Lower leg skin (tissue), 4 donors: ENCODE results near the gene EPYC. TPM values are rescaled to one million over a fixed set of nuclear protein-coding genes. Genes with fewer than 3 reads are reported as not detected.

Experiments used
- DNase-seq, 2 donors: peaks; one replicate each; pipeline ENCODE4 v3.0.0-alpha.2; 2019; ENCODE audit warnings: low spot score in 2 of 2
- H3K4me3 ChIP-seq: fragments of 200-600 bp; sonication (generic); 2 replicates; pipeline ENCODE4 v1.5.1; 2017; ENCODE audit warnings: mild to moderate bottlenecking, low read depth; ENCODE audit not compliant: poor library complexity, severe bottlenecking
- POLR2A ChIP-seq, 2 donors: fragments of 450-650 bp; IDR thresholded peaks; one replicate each; pipeline ENCODE4 v1.6.1; 2016 to 2017; ENCODE audit warnings: antibody characterized with exemption in 2 of 2, mild to moderate bottlenecking in 1 of 2, moderate library complexity in 1 of 2
- WGBS, 2 donors: methylation state at CpG; one replicate each; pipeline ENCODE4 v1.1.5; 2018; 5-methylcytosine and 5-hydroxymethylcytosine counted together
- intact Hi-C: fragments of 100-400 bp; cut with DNase I; formaldehyde crosslinking; loops from one replicate; pipeline ENCODE4 v1.15.0; 2023; ENCODE audit warnings: low total_unique reads
- total RNA-seq, 4 donors: library from RNA; depleted of rRNA; stranded (reverse); fragments of >200 nt; gene quantifications; one replicate each; pipeline ENCODE4 v1.1.0, GENCODE V29; 2016
- TF ChIP-seq, protein P1 (sequence below), 3 donors: fragments of 450-650 bp; IDR thresholded peaks; one replicate each; pipeline ENCODE4 v1.5.1; 2016; ENCODE audit warnings: antibody characterized with exemption in 3 of 3, mild to moderate bottlenecking in 3 of 3, moderate library complexity in 2 of 3

The EPYC gene
- total RNA-seq, 4 donors from 2014 or later = not detected

- no peak for TF ChIP-seq POLR2A (IDR thresholded peaks at IDR 0.05)
- TF ChIP-seq, protein P1, sequence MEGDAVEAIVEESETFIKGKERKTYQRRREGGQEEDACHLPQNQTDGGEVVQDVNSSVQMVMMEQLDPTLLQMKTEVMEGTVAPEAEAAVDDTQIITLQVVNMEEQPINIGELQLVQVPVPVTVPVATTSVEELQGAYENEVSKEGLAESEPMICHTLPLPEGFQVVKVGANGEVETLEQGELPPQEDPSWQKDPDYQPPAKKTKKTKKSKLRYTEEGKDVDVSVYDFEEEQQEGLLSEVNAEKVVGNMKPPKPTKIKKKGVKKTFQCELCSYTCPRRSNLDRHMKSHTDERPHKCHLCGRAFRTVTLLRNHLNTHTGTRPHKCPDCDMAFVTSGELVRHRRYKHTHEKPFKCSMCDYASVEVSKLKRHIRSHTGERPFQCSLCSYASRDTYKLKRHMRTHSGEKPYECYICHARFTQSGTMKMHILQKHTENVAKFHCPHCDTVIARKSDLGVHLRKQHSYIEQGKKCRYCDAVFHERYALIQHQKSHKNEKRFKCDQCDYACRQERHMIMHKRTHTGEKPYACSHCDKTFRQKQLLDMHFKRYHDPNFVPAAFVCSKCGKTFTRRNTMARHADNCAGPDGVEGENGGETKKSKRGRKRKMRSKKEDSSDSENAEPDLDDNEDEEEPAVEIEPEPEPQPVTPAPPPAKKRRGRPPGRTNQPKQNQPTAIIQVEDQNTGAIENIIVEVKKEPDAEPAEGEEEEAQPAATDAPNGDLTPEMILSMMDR (IDR thresholded peaks at IDR 0.05) = no peak
- H3K4me3 ChIP-seq = no peak overlapping the region
- intact Hi-C loops = no loop called here
- DNase-seq = no peak
- WGBS, 2 donors = 43 to 58% methylated on average over 1 of the region's 1 CpG
These were observed 59.6 kb downstream of the EPYC start for GRCh38 chr12:90945070-90945649.

- intact Hi-C loops = no loop called here
- no peak for DNase-seq
- WGBS, 2 donors = 43 to 69% methylated on average over 1 of the region's 1 CpG
- no peak for TF ChIP-seq POLR2A (IDR thresholded peaks at IDR 0.05)
- H3K4me3 ChIP-seq = no peak overlapping the region
These were observed 61.5 kb downstream of the EPYC start for GRCh38 chr12:90943255-90943654.

- no peak overlapping the region for H3K4me3 ChIP-seq
- TF ChIP-seq POLR2A (IDR thresholded peaks at IDR 0.05) = no peak
- TF ChIP-seq, protein P1 (IDR thresholded peaks at IDR 0.05) = no peak
- intact Hi-C loops = no loop called here
- WGBS, 2 donors = 33 to 34% methylated on average over 3 of the region's 3 CpGs
- no peak for DNase-seq
These were observed 63.8 kb downstream of the EPYC start for GRCh38 chr12:90940872-90941499.

- TF ChIP-seq, protein P1 (IDR thresholded peaks at IDR 0.05) = no peak
- no peak for TF ChIP-seq POLR2A (IDR thresholded peaks at IDR 0.05)
- intact Hi-C loops = no loop called here
- no peak overlapping the region for H3K4me3 ChIP-seq
- 72 to 79% methylated on average over 1 of the region's 1 CpG for WGBS, 2 donors
- no peak for DNase-seq
These were observed 65.4 kb downstream of the EPYC start for GRCh38 chr12:90939382-90939781.

DNA sequence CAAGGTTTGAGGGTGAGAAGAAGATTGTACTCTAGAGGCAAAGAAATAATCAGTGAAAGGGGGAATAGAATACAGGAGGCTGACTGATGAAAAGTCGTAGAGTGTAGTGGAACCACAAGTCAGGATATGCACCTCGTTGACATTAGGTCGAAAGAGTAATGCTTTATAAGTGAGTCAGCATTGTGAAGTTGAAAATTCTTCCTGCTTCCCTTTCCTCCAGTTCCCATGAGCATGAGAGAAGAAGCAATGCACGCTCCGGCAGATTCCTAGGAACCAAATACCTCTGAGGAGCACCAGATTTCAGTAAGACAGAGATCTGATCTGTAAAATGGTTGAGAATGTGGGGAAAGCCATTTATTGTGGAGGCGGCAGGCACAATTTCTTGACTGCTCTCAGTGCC lies 66.3 kb downstream of the EPYC start:
- H3K4me3 ChIP-seq = no peak overlapping the region
- DNase-seq = no peak
- TF ChIP-seq, protein P1 (IDR thresholded peaks at IDR 0.05) = no peak
- no peak for TF ChIP-seq POLR2A (IDR thresholded peaks at IDR 0.05)
- intact Hi-C loops = no loop called here
- WGBS, 2 donors = 59 to 62% methylated on average over 6 of the region's 6 CpGs

DNA sequence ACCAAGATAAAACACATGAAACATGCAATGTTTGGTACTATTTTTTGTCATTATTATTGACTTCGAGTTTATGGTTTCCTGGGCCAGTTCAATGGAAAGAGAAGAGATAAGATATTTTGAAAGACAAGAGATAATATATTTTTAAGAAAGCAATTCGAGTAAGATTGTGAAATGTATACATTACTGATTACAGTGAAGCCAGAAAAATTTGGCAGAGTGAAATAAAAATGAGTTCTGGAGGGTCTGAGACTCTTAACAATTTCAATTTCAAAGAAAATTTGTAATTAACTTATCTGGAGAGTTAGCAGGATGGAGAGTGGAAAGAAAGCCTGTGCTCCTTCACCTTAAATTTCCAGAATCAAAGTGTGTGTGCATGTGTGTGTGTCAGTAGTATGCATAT lies 67.1 kb downstream of the EPYC start:
- DNase-seq = no peak
- TF ChIP-seq, protein P1 (IDR thresholded peaks at IDR 0.05) = no peak
- TF ChIP-seq POLR2A (IDR thresholded peaks at IDR 0.05) = no peak
- intact Hi-C loops = no loop called here
- H3K4me3 ChIP-seq = no peak overlapping the region
- WGBS, 2 donors = 68 to 73% methylated on average over 2 of the region's 2 CpGs
